ENCODE data around the gene KRT8.

The KRT8 gene

GRCh38 chr12:52870361-52871290 is 34.2 kb downstream of the KRT8 start:
- TF ChIP-seq TSHZ2 (CRISPR knock-in tag; IDR thresholded peaks at IDR 0.05) (no peak), TOX (CRISPR knock-in tag; IDR thresholded peaks at IDR 0.05; ENCODE audit: borderline replicate concordance) (no peak), ZNF70 (CRISPR knock-in tag; IDR thresholded peaks at IDR 0.05) (no peak), ZFP30 (CRISPR knock-in tag; IDR thresholded peaks at IDR 0.05) (no peak), ZFP3 (CRISPR knock-in tag; IDR thresholded peaks at IDR 0.05) (no peak), TCF4 (CRISPR knock-in tag; IDR thresholded peaks at IDR 0.05; ENCODE audit: borderline replicate concordance) (no peak), GLIS3 (CRISPR knock-in tag; IDR thresholded peaks at IDR 0.05) (no peak)
- ATAC-seq: peak; percentile 73

- no peak for ATAC-seq
- TF ChIP-seq SNAI2 (CRISPR knock-in tag; IDR thresholded peaks at IDR 0.05) (no peak), OSR1 (CRISPR knock-in tag; IDR thresholded peaks at IDR 0.05) (no peak), CSRNP3 (CRISPR knock-in tag; IDR thresholded peaks at IDR 0.05) (no peak), ESRRG (CRISPR knock-in tag; IDR thresholded peaks at IDR 0.05) (no peak), TSHZ2 (CRISPR knock-in tag; IDR thresholded peaks at IDR 0.05) (no peak)
Measured at GRCh38 chr12:52867642-52868041, 37.2 kb downstream of the KRT8 start.

GRCh38 chr12:52867152-52867551 is 37.7 kb downstream of the KRT8 start:
- ATAC-seq: no peak
- TF ChIP-seq ZNF8 (CRISPR knock-in tag; IDR thresholded peaks at IDR 0.05): no peak
- no peak for TF ChIP-seq CSRNP3 (CRISPR knock-in tag; IDR thresholded peaks at IDR 0.05)
- no peak for TF ChIP-seq ZNF565 (CRISPR knock-in tag; conservative IDR thresholded peaks at IDR 0.05; ENCODE audit: low read depth)
- TF ChIP-seq PATZ1 (CRISPR knock-in tag; IDR thresholded peaks at IDR 0.05; ENCODE audit: borderline replicate concordance): no peak
- no peak for TF ChIP-seq GLIS3 (CRISPR knock-in tag; IDR thresholded peaks at IDR 0.05)
- TF ChIP-seq POU6F1 (CRISPR knock-in tag; IDR thresholded peaks at IDR 0.05; ENCODE audit: borderline replicate concordance, low read depth): no peak
- no peak for TF ChIP-seq TSHZ2 (CRISPR knock-in tag; IDR thresholded peaks at IDR 0.05)
- no peak for TF ChIP-seq RARB (CRISPR knock-in tag; IDR thresholded peaks at IDR 0.05)
- no peak for TF ChIP-seq ARNTL (CRISPR knock-in tag; IDR thresholded peaks at IDR 0.05; ENCODE audit: borderline replicate concordance, low read depth)
- TF ChIP-seq PPARA (CRISPR knock-in tag; IDR thresholded peaks at IDR 0.05; ENCODE audit: borderline replicate concordance): no peak
- no peak for TF ChIP-seq CSDC2 (CRISPR knock-in tag; IDR thresholded peaks at IDR 0.05)
- TF ChIP-seq OSR1 (CRISPR knock-in tag; IDR thresholded peaks at IDR 0.05): no peak
